CD4-positive, alpha-beta T cell (primary cell): ENCODE measurements around the gene DNAH9. TPM values are rescaled to one million over a fixed set of nuclear protein-coding genes. Genes with fewer than 3 reads are reported as not detected.

Source experiments
- ATAC-seq: fragments of 200-7000 bp; cut with Tn5 transposase; one replicate; pipeline ENCODE4 v1.10.0; 2022; ENCODE audit warnings: mild to moderate bottlenecking; ENCODE audit not compliant: poor library complexity
- CTCF ChIA-PET: fragments of 350-600 bp; sonication (Branson Sonifier 250); formaldehyde crosslinking; loops from one replicate; lab custom pipeline; 2021; ENCODE audit warnings: antibody characterized with exemption, inconsistent platforms; lab: Charles Lee
- POLR2A ChIA-PET: fragments of 350-600 bp; sonication (Branson Sonifier 250); formaldehyde crosslinking; loops from one replicate; lab custom pipeline; 2021; ENCODE audit warnings: antibody characterized with exemption, inconsistent platforms; lab: Charles Lee
- DNase-seq, 14 experiments: peaks; one replicate each; pipeline ENCODE4 v3.0.0-alpha.2; 2013 to 2020; ENCODE audit warnings: mixed read lengths in 2 of 14
- H3K27ac ChIP-seq, 2 donors: one replicate each; pipeline versions ENCODE4 v1.5.1 to v1.7.0; 2013; ENCODE audit warnings: low read length in 2 of 2, low read depth in 1 of 2, mild to moderate bottlenecking in 1 of 2
- H3K27me3 ChIP-seq, 2 experiments: 1 replicate in 1 of 2; 2 replicates in 1 of 2; pipeline versions ENCODE4 v1.6.1 to v1.7.0; 2013; ENCODE audit warnings: low read length in 2 of 2, control low read depth in 1 of 2, mild to moderate bottlenecking in 1 of 2, moderate library complexity in 1 of 2; ENCODE audit not compliant: insufficient read depth in 2 of 2, control insufficient read depth in 1 of 2
- H3K36me3 ChIP-seq: one replicate; pipeline ENCODE4 v1.6.1; 2013; ENCODE audit warnings: low read length, control low read depth; ENCODE audit not compliant: insufficient read depth
- H3K4me1 ChIP-seq: one replicate; pipeline ENCODE4 v1.6.1; 2013; ENCODE audit warnings: low read length, control low read depth; ENCODE audit not compliant: insufficient read depth
- H3K4me3 ChIP-seq: one replicate; pipeline ENCODE4 v1.5.1; 2013; ENCODE audit warnings: mild to moderate bottlenecking, low read length, moderate library complexity
- H3K9me3 ChIP-seq, 2 experiments: 1 replicate in 1 of 2; 2 replicates in 1 of 2; pipeline versions ENCODE4 v1.6.1 to v1.7.0; 2013; ENCODE audit warnings: low read length in 2 of 2, mild to moderate bottlenecking in 2 of 2, control low read depth in 1 of 2, moderate library complexity in 1 of 2; ENCODE audit not compliant: control insufficient read depth in 1 of 2, insufficient read depth in 1 of 2
- H3K27ac Mint-ChIP-seq: one replicate; pipeline ENCODE4 v1.8.0; 2020; ENCODE audit warnings: mixed read lengths
- H3K27me3 Mint-ChIP-seq: one replicate; pipeline ENCODE4 v1.8.0; 2021; ENCODE audit warnings: mixed read lengths
- H3K36me3 Mint-ChIP-seq: one replicate; pipeline ENCODE4 v1.8.0; 2021; ENCODE audit warnings: low read depth, mixed read lengths
- H3K4me1 Mint-ChIP-seq: one replicate; pipeline ENCODE4 v1.8.0; 2021; ENCODE audit warnings: low read depth, mixed read lengths
- H3K4me3 Mint-ChIP-seq: one replicate; pipeline ENCODE4 v1.8.0; 2020; ENCODE audit warnings: mild to moderate bottlenecking, mixed read lengths
- H3K9me3 Mint-ChIP-seq: one replicate; pipeline ENCODE4 v1.8.0; 2020; ENCODE audit warnings: mixed read lengths
- CTCF ChIP-seq: fragments of 200-600 bp; IDR thresholded peaks from one replicate; pipeline ENCODE4 v1.8.0; 2022; ENCODE audit warnings: antibody characterized with exemption, mild to moderate bottlenecking
- intact Hi-C, 2 experiments: fragments of 100-400 bp; cut with DNase I in 1 of 2; cut with micrococcal nuclease in 1 of 2; formaldehyde crosslinking; loops; one replicate each; pipeline versions ENCODE4 v1.15.1 to v1.9.0; 2023 to 2025; cut with DNase I, micrococcal nuclease
- total RNA-seq, 174 experiments: library from RNA in 2 of 174; stranded (reverse) in 2 of 174; gene quantifications; one replicate each; pipeline ENCODE4 v1.2.3 and lab custom pipeline; 2021 to 2026

DNAH9 gene
- total RNA-seq, 2 experiments from 2014 or later = not detected

GRCh38 chr17:11857006-11857405 is 258.7 kb downstream of the DNAH9 start:
- ChIA-PET POLR2A (no interaction called here), CTCF (no interaction called here)
- intact Hi-C loops = no loop called here
- Histone ChIP-seq H3K36me3 (no peaks in the 10 kb centered on the region), H3K27ac (no peak overlapping the region), H3K4me1 (no peaks in the 10 kb centered on the region), H3K9me3 (no peaks in the 10 kb centered on the region), H3K4me3 (no peak overlapping the region), H3K27me3 (no peaks in the 10 kb centered on the region)
- no peak for TF ChIP-seq CTCF
- Mint-ChIP-seq H3K4me1 (no peaks in the 10 kb centered on the region), H3K27me3 (no peaks in the 10 kb centered on the region), H3K36me3 (no peaks in the 10 kb centered on the region), H3K9me3 (peaks cover 2% of the 10 kb centered on the region), H3K4me3 (no peak overlapping the region), H3K27ac (no peak overlapping the region)
- ATAC-seq (no peak), DNase-seq (no peak)

- Histone ChIP-seq H3K4me1 (no peaks in the 10 kb centered on the region), H3K27me3 (peaks cover 0 to 2% of the 10 kb centered on the region in 2 experiments), H3K27ac (no peak overlapping the region), H3K4me3 (no peak overlapping the region), H3K9me3 (peaks cover 0 to 8% of the 10 kb centered on the region in 2 experiments), H3K36me3 (no peaks in the 10 kb centered on the region)
- ChIA-PET CTCF (no interaction called here), POLR2A (no interaction called here)
- no peak for TF ChIP-seq CTCF
- DNase-seq (no peak), ATAC-seq (no peak)
- Mint-ChIP-seq H3K27ac (no peak overlapping the region), H3K4me1 (no peaks in the 10 kb centered on the region), H3K36me3 (no peaks in the 10 kb centered on the region), H3K4me3 (no peak overlapping the region), H3K9me3 (no peaks in the 10 kb centered on the region), H3K27me3 (no peaks in the 10 kb centered on the region)
- intact Hi-C loops = no loop called here
Measured at GRCh38 chr17:11869680-11870394, 271.6 kb downstream of the DNAH9 start.

- H3K36me3 ChIP-seq = no peaks in the 10 kb centered on the region
- ChIA-PET POLR2A (no interaction called here), CTCF (no interaction called here)
- Mint-ChIP-seq H3K9me3 (no peaks in the 10 kb centered on the region), H3K4me1 (no peaks in the 10 kb centered on the region), H3K4me3 (no peak overlapping the region), H3K27ac (no peak overlapping the region), H3K27me3 (no peaks in the 10 kb centered on the region), H3K36me3 (no peaks in the 10 kb centered on the region)
- H3K9me3 ChIP-seq = peaks cover 0 to 8% of the 10 kb centered on the region in 2 experiments
- ATAC-seq (no peak), DNase-seq (no peak)
- no peak overlapping the region for H3K4me3 ChIP-seq
- H3K27me3 ChIP-seq = peaks cover 0 to 2% of the 10 kb centered on the region in 2 experiments
- no peaks in the 10 kb centered on the region for H3K4me1 ChIP-seq
- intact Hi-C loops = no loop called here
- no peak overlapping the region for H3K27ac ChIP-seq
- no peak for TF ChIP-seq CTCF
Measured at GRCh38 chr17:11871773-11872172, 273.5 kb downstream of the DNAH9 start.
